Measurements from ENCODE around the gene MIER3.

- no peak for TF ChIP-seq POLR2AphosphoS5 (IDR thresholded peaks at IDR 0.05; ENCODE audit: low read depth)
- no peak for TF ChIP-seq CTCF (IDR thresholded peaks at IDR 0.05; ENCODE audit: insufficient read depth, low read length)
- TF ChIP-seq REST (IDR thresholded peaks at IDR 0.05; ENCODE audit: insufficient replicate concordance, low read depth) = no peak
Measured at GRCh38 chr5:56963246-56963645, 11.3 kb upstream of the MIER3 start.

Data from HL-60 (cell line).